CD4-positive, alpha-beta T cell treated with Interleukin-10 for 1 hour (primary cell): ENCODE results near the gene RASAL3.

Experiments
- DNase-seq: peaks from one replicate; pipeline ENCODE4 v3.0.0-alpha.2; 2020

The RASAL3 gene

DNA sequence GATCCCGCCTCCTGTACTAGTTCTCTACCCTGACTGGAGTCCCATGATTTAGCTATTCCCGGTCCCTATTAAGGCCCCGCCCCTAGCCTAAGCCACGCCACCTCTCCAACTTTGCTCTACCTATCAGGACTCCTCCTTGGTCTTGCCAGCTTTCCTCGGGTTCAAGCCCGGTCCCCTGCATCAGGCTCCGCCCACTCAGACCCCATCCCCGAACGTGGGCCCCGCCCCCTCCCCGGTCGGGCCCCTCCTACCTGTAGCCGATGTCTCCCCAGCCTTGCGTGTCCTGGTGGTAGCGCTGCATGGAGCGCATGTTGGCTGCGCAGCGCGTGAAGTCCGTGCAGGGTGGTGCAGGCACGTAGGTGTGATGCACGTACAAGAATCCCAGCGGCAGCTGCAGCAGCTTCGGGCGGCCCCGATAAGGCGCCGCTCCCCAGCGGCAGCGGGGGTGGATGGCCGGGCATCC lies 7.3 kb upstream of the RASAL3 start:
- no peak for DNase-seq

DNA sequence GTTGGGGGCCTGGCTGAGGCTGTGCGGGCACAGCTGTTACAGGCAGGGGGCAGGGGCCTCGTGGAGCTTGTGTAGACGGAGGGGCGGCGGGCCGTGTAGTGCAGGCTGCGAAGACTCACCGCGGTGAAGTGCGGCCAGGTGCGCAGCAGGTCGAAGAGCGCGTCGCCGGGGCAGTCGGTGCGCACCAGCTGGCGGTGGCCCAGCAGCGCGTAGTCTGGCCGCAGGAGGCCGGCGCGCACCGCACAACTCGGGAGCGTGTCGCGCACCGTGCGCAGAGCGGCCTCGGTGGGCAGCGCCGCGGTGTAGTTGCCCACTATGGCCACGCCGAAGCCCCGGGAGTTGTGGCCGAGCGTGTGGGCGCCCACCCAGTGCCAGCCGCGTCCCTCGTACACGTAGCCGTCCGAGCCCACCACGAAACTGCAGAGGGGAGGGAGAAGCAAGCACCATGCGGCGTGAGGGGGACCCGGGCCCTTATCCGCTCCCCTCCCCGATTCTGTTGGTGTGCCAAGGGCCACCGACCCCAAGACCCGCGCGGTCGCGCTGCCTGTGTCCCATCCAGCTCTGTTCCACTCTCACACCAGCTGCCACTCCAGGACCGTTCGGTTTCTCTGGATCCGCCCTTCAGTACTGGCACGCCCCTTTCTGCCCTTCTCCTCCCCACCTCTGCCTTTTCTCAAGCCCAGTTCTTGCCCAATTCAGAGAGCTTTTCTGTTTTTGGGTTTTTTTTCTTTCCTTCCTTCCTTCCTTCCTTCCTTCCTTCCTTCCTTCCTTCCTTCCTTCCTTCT lies 5.4 kb upstream of the RASAL3 start:
- peak; percentile 37 for DNase-seq

DNA sequence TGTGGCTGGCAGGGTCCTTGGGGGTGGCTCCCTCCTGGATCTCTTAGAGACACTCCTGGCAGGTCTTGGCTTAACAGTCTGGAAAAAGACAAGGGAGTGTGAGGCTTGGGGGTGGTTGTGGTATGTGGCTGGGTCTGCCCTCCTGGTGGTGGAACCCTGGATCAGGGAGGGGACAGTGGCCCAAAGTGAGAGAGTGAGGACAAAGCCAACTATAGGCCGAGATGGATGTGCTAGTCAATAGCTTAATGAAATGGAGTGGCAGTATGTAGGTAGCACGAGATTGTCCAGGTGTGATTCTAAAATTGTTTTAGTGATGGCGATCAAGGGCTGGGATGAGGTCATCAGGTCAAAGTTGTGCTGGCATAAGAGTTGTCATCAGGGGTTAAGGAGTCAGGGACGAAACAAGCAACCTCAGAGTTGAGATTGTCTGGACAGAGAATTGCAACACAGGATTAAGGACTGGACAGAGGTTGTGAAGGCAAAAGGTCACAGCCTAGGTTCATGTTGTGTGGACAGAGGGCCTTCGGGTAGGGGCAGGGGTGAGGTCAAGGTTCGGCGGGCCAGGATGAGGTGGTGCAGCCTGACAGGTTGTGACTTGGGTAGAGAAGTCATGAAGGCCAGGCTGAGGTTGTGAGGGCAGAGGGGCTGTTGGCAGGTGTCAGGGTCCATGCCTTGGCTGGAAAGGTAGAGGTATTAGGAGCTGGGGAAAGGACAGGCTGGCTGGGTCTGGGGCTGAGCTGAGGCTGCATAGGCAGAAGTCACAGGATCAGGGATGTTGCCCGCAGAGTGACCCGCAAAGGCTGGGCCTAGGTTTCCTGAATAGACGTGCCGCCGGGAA lies 4.5 kb upstream of the RASAL3 start:
- no peak for DNase-seq

- DNase-seq, result no peak
Observed at GRCh38 chr19:15467734-15468214, 3.4 kb upstream of the RASAL3 start.

DNA sequence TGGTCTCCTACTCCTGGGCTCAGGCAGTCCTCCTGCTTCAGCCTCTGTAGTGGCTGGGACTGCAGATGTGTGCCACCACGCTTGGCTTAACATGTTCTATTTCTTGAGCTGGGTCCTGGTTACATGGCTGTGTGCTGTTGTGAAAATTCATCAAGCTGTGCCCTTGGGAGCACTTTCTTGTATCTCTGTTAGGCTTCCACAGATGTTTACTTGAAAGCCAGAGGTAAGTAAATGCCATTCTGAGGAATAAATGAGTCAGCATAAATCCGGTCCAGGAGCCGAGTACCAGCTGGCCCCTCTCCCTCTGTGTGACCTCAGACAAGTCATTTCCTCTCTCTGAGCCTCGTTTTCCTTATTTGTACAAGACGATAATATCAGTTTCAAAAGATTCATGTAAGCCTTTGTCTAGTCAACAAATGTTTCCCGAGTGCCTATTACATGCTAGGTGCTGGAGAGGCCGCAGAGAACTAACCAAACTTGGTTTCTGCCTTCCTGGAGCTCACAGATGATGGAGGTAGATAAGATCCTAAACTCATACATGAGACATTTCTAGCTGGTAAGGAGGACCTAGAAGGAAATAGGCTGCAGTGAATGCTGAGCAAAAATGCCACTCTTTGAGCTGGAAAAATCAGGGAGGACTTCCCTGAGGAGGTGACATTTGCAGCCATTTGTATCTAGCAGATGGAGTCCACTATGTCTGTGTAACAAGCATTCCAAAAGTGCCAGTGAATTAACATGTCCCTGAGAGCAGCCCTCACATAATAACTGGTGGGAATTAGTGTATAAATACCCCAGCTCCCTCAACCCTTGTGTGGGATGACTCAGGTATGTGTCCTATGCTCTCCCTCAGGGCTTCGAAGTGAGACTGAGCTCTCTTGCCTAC lies 2.7 kb upstream of the RASAL3 start:
- peak; percentile 73 for DNase-seq

- DNase-seq, result peak; percentile 85
Observed at GRCh38 chr19:15463861-15464371, 428 bp downstream of the RASAL3 start.

GRCh38 chr19:15461694-15462093 lies 2.6 kb downstream of the RASAL3 start:
- DNase-seq, result no peak

DNA sequence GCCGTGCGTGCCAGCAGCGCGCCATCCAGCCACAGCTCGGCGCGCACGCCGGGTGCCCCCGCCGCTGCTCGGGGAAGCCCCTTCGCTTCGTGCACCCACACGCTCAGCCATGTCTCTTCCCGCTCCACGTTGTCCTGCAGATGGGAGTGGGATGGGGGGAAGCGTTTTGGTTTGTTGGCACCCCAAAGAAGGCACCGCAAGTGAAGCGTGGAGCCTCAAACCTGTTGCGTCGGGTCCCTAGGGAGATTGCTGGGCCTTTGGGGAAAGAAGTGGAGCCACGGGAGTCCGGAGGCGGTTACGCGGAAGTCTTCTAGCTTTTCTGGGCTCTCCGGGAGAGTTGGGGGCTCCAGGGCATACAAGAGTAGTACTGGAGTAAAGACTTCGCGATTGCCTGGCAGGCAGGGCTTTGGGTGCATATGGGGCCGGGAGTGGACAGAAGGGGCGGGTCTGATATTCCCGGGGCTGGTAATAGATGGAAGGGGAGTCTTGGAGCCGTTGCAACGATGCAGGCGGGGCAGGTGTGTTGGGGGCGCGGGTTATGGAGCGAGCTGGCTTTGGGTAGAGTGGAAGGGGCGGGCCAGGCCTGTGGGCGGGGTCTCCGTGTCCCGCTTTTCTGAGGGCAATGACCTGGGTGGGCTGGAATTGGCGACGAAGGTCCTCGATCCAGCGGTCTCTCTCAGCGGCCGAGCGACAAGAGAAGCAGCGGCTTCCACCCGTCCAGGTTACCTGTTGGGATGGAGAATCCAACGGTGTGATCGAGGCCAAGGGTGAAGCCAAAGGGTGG lies 6.5 kb downstream of the RASAL3 start:
- DNase-seq, result no peak

DNA sequence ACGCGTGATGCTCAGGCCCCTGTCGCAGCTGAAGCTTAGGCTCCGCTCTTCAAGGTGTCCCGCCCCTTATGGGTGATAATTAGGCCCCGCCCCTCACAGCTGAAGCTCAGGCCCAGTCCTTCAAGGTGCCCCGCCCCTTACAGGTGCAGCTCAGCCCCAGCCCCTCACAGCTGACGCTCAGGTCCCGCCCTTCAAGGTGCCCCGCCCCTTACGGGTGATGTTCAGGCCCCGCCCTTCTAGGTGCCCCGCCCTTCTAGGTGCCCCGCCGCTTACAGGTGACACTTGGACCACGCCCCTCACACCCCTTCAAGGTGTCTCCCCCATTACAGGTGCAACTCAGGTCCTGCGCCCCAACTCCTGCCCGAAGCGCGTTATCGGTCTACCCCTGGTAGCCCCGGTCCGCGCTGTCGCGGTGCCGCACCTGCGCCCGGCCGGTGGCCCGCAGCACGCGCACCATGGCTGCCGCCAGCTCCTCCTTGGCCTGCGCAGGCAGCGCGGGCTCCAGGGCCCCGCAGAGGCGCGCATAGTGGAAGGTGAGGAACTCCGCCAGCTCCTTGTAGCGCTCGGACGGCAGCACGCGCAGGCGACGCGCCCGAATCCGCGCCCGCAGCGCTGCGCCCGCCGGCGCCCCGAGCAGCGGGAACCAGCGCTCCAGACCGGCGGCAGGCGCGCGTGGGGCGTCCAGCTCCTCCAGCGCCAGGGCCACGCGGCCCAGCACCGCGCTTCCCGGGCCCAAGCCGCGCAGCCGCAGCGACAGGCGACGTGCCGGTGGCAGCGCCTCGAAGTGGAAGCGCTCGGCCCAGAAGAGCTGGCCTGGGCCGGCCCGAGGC lies 7.3 kb downstream of the RASAL3 start:
- DNase-seq, result no peak

GRCh38 chr19:15456441-15456840 lies 7.9 kb downstream of the RASAL3 start:
- DNase-seq, result no peak

- no peak for DNase-seq
Observed at GRCh38 chr19:15455996-15456395, 8.3 kb downstream of the RASAL3 start.

DNA sequence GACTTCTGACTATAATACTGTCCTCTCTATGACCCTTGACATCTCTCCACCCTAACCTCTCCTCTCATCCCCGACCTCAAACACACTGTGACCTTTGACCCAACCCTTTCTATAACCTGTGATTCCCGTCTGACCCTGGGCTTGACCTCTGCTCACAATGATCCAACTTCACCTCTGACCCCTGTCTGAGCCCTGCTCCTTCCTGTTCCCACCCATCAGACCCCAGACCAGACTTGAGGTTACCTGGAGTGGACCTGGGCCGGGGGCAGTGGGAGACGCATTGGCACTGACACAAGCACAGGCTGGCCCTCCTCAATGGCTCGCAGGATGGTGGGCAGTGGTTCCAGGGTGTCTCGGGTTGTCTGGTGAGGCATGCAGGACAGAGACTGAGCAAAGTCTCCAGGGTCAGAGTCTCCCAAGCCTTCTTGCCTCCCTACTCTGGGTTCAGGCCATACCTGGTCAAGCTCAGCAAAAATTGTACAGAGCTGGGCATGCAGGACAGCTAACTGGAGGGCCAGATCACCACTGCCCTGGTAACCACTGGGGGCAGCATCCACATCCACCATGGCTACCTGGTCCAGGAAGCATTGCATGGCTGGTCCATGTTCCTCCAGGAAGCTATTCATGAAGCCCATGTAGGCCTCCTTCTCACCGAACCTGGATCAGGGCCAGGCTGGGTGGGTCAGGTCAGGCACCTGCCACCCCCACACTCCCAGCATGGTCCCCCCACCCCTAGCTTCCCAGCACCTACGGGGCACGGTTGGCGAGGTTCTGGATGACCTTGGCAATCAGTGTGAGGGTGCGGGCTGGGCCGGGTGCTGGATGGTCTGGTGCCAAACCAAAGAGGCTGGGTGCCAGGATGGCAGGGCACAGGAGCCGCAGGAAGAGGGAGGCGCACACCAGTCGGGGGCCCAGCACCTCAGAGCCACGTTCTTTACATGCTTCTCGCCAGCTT lies 10.2 kb downstream of the RASAL3 start:
- DNase-seq, result no peak

DNA sequence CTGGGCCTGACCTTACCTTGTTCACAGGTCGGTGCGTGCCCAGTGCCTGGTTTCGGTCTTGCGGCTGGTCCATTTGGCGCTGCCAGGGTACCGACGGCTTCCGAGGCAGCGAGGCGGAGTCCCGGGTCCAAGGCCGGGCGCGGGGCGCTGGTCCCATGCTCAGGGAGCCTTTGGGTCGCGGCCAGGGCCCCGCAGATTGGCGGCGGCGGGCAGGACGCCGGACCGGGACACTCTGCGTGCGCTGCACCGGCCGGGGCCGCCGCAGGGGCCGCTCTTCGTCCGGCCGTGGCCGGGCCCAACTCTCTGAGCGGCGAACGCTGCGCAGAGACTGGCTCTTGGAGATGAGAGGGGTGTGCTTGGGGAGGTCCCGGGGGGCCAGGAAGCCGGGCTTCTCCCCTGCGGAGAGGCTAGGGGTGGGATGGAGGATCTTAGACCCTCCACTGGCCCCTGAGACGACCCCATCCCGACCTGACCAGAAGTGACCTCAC lies 11.2 kb downstream of the RASAL3 start:
- DNase-seq, result no peak

- peak; percentile 19 for DNase-seq
Observed at GRCh38 chr19:15452111-15453047, 12.0 kb downstream of the RASAL3 start.

- DNase-seq, result no peak
Observed at GRCh38 chr19:15450528-15450890, 13.8 kb downstream of the RASAL3 start.

- DNase-seq, result peak; percentile 86
Observed at GRCh38 chr19:15449620-15450527, 14.5 kb downstream of the RASAL3 start, which contains the start of gene WIZ. WIZ (minus strand) TSS chr19:15449956; CDS start chr19:15448307, 1,649 bp downstream.
